AG09319 (cell line): ENCODE measurements around the gene SERPINA1.

Source experiments
- DNase-seq: peaks from one replicate; pipeline ENCODE4 v3.0.0-alpha.2; 2010; ENCODE audit warnings: low read depth; ENCODE audit errors: extremely low read depth
- CTCF ChIP-seq: IDR thresholded peaks from 2 replicates; pipeline ENCODE4 v1.5.1; 2011; ENCODE audit warnings: low read depth, mild to moderate bottlenecking, inconsistent platforms, low read length, moderate library complexity

Gene SERPINA1

GRCh38 chr14:94393474-94393873 is 5.1 kb upstream of the SERPINA1 start:
- TF ChIP-seq CTCF, result no peak
- DNase-seq, result no peak

GRCh38 chr14:94392510-94392935 is 4.1 kb upstream of the SERPINA1 start:
- TF ChIP-seq CTCF, result no peak
- no peak for DNase-seq

GRCh38 chr14:94391281-94391975 is 3.0 kb upstream of the SERPINA1 start:
- no peak for DNase-seq
- no peak for TF ChIP-seq CTCF

GRCh38 chr14:94390372-94391086 is 2.1 kb upstream of the SERPINA1 start:
- no peak for DNase-seq
- TF ChIP-seq CTCF, result no peak

GRCh38 chr14:94389731-94390371 is 1.4 kb upstream of the SERPINA1 start:
- no peak for DNase-seq
- TF ChIP-seq CTCF, result no peak

GRCh38 chr14:94389104-94389469 is 685 bp upstream of the SERPINA1 start:
- no peak for DNase-seq

More at GRCh38 chr14:94389104-94389469, 685 bp upstream of the SERPINA1 start:
- no peak for TF ChIP-seq CTCF
